GM18907 (cell line): ENCODE data around the gene XRCC1.
"Not testable (repeated sequence)": the region's sequence is repeated elsewhere in the genome, so short reads cannot be mapped to it uniquely, and the experiment has no call there.

Experiments
- ATAC-seq: cut with Tn5 transposase; IDR thresholded peaks from one replicate; pipeline ENCODE4 v1.9.1; 2021; ENCODE audit warnings: mild to moderate bottlenecking, moderate library complexity; ENCODE audit not compliant: unreplicated experiment

XRCC1 gene

GRCh38 chr19:43575955-43576878 is 890 bp upstream of the XRCC1 start:
- ATAC-seq, result no peak

DNA sequence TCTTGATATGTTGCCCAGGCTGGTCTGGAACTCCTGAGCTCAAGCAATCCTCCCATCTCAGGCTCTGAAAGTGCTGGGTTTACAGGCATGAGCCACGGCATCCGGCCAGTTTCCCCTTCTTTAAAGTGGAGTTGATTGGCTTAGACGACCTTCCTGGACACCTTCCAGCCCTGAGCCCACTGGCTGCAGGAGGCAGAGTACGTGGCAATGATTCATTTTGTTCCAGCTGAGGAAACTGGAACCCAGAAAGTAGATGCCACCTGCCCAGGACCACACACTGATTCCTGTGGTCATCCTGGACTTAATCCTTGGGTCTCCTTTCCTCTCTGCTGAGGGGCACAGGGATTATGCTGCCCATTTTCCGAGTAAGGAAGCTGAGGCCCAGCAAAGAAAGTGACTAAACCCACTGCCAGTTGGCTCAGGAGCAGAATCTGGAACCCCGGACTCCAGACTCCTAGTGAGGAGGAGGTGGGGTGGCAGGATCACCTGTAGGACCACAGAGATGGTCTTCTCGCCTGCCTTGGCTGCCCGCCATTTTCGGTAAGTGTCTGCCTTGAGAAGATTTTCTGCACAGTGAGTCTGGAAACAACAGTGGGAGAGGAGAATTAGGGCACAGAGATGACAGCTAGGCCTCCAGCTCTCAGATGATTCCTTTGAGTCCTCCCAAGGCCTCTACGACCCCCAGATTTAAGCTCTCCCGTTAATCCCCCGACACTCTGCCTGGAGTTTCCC is 737 bp downstream of the XRCC1 start:
- ATAC-seq, result no peak

DNA sequence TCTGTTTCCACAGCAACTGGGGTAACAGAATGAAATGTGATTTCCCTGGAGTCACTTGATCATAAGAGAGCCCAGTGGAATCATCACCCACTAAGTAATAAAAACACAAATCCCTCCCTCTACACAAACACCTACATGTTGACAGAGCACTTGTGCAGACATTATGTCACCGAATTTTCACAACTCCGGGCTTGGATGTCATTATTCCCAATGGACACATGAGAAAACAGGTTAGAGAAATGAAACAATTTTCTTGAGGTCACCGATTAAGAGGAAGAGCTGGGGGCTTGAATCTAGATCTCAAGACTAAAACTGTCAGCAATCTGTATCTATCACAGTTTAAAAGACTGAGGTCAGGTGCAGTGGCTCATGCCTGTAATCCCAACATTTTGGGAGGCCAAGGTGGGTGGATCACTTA is 3.1 kb downstream of the XRCC1 start:
- ATAC-seq, result no peak

GRCh38 chr19:43570174-43570791 is 5.0 kb downstream of the XRCC1 start:
- no peak for ATAC-seq

DNA sequence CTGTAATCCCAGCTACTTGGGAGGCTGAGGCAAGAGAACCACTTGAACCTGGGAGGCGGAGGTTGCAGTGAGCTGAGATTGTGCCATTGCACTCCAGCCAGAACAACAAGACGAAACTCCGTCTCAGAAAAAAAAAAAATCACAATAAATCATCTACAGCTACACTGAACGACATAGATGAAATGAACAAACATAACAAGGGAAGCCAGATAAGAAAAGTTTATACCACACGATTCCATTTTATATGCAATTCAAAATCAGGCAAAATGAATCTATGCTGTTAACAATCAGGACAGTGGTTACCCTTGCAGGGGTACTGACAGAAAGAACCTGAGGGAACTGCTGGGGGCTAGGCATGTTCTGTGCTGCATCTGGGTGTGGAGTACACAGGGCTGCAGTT is 5.7 kb downstream of the XRCC1 start:
- ATAC-seq, result no peak

DNA sequence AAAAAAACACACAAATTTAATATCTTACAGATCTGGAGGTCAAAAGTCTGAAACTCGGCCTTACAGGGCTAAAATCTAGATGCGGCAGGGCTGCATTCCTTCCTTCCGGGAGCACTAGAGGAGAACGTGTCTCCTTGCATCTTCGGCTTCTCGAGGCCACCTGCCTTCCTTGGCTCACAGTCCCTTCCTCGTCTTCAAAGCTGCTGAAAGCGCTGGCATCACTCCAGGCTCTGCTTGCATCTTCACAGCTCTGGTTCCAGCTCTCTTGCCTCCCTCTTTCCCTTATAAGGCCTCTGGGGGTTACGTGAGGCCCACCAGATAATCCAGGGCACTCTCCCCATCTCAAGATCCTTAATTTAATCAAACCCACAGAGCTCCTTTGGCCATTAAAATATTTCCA is 10.5 kb downstream of the XRCC1 start:
- ATAC-seq, result no peak

DNA sequence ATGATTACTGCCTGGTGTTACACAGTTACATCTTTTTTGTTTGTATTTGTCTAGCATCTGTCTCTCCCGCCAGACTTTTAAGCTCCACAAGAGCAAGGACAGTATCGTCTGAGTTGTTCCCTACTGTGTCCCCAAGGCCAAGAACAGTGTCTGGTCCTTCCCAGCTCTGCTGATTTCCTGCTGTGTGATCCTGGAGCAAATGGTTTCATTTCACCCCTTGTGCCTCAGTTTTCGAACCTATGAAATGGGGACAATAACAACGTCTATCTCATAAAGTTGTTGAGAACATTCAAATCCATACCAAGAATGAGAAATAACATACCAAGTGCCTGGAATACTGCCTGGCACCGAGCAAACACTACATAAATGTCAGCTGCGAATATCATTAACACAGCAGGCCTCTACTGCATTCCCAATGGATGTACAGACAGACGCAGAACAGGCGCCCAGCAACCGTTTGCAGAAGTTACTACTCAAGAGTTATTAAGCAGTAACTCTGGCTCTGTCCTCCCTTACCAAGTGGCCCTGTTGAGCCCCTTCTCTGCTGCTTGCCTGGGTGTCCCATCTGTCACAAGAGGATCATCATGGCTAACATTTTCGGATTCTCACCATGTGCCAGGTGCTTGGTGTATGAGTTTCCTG is 11.4 kb downstream of the XRCC1 start:
- no peak for ATAC-seq

- ATAC-seq, result peak; percentile 80
Measured at GRCh38 chr19:43562698-43563241, 12.6 kb downstream of the XRCC1 start.

DNA sequence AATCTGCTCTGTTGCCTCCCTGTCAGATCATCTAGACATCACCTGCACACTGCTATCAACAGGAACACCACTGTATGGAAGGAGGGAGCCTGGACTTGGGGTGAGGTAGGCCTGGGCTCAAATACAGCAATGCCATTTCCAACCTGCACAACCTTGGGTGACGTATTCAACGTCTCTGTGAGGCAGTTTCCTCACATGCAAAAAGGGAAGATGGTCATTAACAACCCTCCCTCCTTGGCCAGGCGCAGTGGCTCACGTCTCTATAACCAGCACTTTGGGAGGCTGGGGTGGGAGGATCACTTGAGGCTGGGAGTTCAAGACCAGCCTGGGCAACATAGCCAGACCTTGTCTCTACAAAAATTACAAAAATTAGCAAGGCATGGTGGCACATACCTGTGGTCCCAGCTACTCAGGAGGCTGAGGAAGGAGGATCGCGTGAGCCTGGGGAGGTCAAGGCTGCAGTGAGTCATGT is 13.1 kb downstream of the XRCC1 start:
- ATAC-seq, result no peak

GRCh38 chr19:43561139-43561970 is 14.0 kb downstream of the XRCC1 start:
- ATAC-seq, result no peak

- no peak for ATAC-seq
Measured at GRCh38 chr19:43560687-43561086, 14.6 kb downstream of the XRCC1 start.

DNA sequence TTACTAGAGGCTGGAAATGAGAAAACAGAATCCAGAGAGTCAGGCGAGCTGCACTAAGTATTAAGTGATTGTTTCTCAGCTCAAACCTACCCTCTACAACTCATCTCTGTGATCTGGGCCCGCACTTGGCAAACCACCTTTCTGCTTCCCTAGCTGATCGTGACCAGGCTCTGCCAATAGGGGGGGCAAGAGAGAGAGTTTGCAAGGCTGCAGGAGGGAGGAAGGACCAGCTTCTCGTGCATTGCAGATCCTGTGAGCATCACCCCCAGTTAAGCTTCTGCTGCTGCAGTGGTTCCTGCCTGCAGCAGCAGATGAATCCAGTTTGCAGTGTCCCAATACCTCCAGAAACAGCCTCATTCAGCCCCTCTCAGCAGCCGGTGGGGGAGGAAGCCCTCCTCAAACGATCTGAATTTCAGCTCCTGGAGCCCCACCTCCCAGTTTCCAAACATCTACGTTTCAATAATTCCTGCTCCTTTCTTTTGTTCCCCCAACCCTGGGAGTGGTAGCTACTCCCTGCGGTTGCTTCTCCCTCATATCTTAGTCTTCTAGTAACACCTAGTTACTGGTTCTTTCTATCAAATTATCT is 20.0 kb downstream of the XRCC1 start:
- no peak for ATAC-seq

DNA sequence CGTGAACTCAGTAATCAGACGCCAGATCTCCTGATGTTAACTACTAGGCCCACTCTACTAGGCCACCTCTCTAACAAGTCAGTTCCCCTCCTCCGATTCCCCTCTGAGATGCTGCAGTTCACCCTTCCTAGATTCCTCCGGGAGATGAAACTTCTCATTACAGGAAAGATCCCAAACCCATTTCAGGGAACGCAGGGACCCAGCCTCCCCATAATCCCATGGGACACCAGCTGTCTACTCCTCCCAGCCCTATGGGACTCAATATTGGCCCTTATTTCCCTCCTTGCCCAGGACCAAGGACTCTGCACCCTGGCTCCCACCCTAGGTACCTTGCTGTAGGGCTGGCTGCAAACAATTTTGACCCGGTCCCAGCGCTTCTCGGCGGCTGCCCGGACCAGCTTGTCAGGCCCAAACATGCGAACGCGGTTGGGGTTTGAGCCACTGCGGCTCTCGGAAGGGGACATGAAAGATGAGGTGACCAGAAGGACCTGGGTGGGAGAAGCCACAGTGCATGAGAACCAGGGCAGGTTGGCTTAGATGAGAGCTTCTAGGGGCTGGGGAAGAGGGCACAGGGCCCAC is 20.9 kb downstream of the XRCC1 start:
- ATAC-seq, result no peak

GRCh38 chr19:43553656-43554055 is 21.7 kb downstream of the XRCC1 start:
- ATAC-seq, result no peak

DNA sequence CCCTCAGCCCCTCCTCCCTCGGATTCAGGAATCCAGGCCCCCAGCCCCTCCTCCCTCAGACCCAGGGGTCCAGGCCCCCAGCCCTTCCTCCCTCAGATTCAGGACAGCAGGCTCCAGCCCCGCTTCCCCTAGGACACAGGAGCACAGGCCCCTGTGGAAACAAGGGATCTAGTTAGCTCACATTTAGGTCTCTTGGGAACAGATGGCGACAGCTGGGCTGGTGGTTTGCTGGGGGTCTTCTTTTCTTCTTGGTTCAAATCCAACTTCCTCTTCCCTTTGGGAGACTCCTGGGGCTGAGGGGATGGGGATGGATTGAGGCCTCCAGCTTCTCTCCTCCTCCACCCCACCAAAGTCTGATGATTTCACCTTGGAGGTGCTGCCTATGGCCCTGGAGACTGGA is 22.7 kb downstream of the XRCC1 start:
- no peak for ATAC-seq

GRCh38 chr19:43552198-43552450 is 23.2 kb downstream of the XRCC1 start:
- ATAC-seq, result no peak

- ATAC-seq, result no peak
Measured at GRCh38 chr19:43551399-43552197, 23.7 kb downstream of the XRCC1 start.

GRCh38 chr19:43548706-43549105 is 26.6 kb downstream of the XRCC1 start:
- no peak for ATAC-seq

DNA sequence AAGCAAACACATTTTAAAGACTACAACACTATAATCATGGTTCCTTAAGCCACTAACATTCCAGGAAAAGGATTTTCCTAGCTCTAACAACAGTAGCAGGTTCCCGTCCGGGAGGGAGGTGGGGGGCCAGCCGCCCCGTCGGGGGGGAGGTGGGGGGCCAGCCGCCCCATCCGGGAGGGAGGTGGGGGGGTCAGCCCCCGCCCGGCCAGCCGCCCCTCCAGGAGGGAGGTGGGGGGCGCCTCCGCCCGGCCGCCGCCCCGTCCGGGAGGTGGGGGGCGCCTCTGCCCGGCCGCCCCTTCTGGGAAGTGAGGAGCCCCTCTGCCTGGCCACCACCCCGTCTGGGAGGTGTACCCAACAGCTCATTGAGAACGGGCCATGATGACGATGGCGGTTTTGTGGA is 27.4 kb downstream of the XRCC1 start:
- ATAC-seq, result not testable (repeated sequence)
